Measurements from ENCODE around the gene LY6G6D.

Gene LY6G6D

DNA sequence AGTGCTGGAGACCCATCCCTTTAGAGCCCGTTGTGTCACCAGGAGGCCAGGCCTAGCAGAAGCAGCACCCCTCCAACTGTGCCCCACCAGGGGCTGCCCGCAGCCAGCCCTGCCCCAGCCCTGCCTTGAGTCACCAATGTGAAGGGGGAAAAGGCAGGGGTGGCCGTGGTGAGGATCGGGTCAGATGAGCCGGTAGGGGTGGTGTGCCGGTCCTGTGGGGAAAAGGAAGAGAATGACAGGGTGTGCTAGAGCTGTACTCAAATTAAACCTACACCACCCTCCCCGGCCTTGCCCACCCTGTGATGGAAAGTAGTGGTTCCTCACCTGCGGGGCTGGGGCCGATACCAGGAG, 50.4 kb downstream of the LY6G6D start:
- TF ChIP-seq, protein P1, sequence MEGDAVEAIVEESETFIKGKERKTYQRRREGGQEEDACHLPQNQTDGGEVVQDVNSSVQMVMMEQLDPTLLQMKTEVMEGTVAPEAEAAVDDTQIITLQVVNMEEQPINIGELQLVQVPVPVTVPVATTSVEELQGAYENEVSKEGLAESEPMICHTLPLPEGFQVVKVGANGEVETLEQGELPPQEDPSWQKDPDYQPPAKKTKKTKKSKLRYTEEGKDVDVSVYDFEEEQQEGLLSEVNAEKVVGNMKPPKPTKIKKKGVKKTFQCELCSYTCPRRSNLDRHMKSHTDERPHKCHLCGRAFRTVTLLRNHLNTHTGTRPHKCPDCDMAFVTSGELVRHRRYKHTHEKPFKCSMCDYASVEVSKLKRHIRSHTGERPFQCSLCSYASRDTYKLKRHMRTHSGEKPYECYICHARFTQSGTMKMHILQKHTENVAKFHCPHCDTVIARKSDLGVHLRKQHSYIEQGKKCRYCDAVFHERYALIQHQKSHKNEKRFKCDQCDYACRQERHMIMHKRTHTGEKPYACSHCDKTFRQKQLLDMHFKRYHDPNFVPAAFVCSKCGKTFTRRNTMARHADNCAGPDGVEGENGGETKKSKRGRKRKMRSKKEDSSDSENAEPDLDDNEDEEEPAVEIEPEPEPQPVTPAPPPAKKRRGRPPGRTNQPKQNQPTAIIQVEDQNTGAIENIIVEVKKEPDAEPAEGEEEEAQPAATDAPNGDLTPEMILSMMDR (IDR thresholded peaks at IDR 0.05): no peak
- Mint-ChIP-seq H3K27me3 (ENCODE audit: low read depth, poor library complexity) (peaks cover 8% of the 10 kb centered on the region), H3K4me3 (no peak overlapping the region), H3K4me1 (peaks cover 49% of the 10 kb centered on the region), H3K27ac (no peak overlapping the region), H3K9me3 (no peaks in the 10 kb centered on the region), H3K36me3 (ENCODE audit: low read depth) (peaks cover 24% of the 10 kb centered on the region)
- DNase-seq: no peak

DNA sequence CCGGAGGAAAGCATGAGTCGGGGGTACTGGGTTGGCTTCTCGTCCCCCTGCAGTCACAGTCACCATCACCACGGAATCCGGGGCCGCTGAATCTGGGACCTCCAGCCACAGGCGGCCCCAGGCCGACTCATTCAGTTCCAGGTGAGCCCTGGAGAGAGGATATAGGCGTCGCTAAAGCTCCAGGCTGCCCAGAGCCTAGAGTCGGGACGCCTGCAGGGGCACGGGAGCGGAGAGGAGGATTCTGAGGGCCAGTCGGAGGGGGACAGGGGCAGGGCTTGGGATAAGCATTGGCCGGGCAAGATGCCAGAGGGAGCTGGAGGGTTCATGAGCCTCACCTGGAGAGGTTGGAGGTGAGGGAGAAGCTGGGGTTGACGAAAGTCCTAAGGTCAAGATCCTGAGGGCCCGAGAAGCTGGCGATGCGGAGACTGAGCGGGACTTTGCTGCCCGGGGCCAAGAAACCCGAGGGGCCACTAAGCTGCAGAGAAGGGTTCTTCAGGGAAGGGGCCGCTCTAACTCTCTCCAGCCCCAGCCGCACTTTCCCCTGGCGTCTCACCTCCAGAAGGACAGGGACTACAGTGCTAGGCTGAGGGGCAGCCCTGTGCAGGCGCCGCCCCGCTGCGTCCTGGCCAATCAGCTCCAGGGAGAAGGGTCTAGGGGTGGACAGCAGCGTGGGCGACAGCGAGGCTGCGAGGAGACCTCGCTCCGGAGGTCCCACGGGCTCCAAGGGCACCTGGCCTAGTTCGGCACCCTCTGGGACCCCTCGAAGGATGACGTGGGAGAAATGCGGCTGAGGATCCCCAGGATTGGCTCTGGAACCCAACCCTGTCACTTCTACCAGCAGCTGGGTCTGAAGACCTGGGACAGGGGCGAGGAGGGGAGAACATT, 51.0 kb downstream of the LY6G6D start:
- Mint-ChIP-seq H3K36me3 (ENCODE audit: low read depth) (peaks cover 18% of the 10 kb centered on the region), H3K4me1 (peaks cover 46% of the 10 kb centered on the region), H3K4me3 (peak overlapping the region; percentile 73), H3K27ac (no peak overlapping the region), H3K9me3 (no peaks in the 10 kb centered on the region), H3K27me3 (ENCODE audit: low read depth, poor library complexity) (peaks cover 8% of the 10 kb centered on the region)
- TF ChIP-seq, protein P1 (IDR thresholded peaks at IDR 0.05): no peak
- peak; percentile 26 for DNase-seq

DNA sequence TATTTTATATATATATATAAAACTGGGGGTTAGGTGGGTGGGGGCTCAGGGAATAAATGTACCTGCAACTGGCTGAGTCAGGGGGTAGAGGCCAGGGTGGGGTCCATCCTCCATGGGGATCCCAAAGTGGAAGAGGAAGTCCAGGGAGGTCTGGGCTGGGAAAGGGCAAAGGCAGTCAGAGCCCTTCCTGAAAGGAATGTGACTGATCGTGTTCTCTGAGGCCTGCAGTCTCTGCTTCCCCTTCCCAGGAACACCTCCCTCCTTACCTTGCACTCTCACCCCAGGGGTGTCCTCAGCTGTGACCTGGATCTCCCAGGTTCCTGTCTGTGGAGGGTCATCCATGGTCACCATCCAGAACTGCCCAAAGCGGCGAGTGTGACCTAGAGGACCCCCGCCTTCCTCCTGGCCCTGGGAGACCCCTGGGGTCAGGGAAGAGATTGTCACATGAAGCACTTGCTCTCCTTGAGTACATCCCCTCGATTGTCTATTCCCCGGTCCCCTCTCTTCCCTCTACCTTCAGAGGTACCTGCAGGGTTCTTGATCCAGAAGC, 52.0 kb downstream of the LY6G6D start:
- H3K27me3 Mint-ChIP-seq (ENCODE audit: low read depth, poor library complexity): peaks cover 8% of the 10 kb centered on the region
- no peak overlapping the region for H3K27ac Mint-ChIP-seq
- TF ChIP-seq, protein P1 (IDR thresholded peaks at IDR 0.05): no peak
- no peaks in the 10 kb centered on the region for H3K9me3 Mint-ChIP-seq
- no peak for DNase-seq
- peaks cover 39% of the 10 kb centered on the region for H3K4me1 Mint-ChIP-seq
- peaks cover 14% of the 10 kb centered on the region for H3K36me3 Mint-ChIP-seq (ENCODE audit: low read depth)
- no peak overlapping the region for H3K4me3 Mint-ChIP-seq

All from nephron progenitor cell (in vitro differentiated cells).